ENCODE results near the gene TRIM49D2.
"Not testable (repeated sequence)": the region's sequence is repeated elsewhere in the genome, so short reads cannot be mapped to it uniquely, and the experiment has no call there.

Gene TRIM49D2

GRCh38 chr11:89923764-89924163, at the start of gene TRIM49D2:
TRIM49D2 (plus strand) TSS chr11:89924064; CDS start chr11:89926762, 2,698 bp downstream.
- not testable (repeated sequence) for DNase-seq (ENCODE audit: low read depth in 2 of 2)

DNA sequence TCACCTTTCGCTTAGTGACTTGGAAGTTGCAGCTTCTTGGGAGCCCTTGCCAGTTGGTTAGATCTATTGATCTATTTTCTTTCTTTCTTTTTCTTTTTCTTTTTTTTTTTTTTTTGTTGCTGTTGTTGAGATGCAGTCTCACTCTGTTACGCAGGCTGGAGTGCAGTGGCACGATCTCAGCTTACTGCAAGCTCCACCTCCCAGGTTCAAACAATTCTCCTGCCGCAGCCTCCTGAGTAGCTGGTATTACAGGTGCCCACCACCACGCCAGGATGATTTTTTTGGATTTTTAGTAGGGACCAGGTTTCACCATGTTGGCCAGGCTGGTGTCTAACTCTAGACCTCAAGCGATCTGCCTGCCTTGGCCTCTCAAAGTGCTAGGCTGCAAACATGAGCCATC, 46.4 kb upstream of the TRIM49D2 start:
- not testable (repeated sequence) for DNase-seq (ENCODE audit: low read depth in 2 of 2)

- DNase-seq (ENCODE audit: low read depth in 2 of 2), result not testable (repeated sequence)
Measured at GRCh38 chr11:89893245-89893644, 30.6 kb upstream of the TRIM49D2 start.

- not testable (repeated sequence) for DNase-seq (ENCODE audit: low read depth in 2 of 2)
Measured at GRCh38 chr11:89900809-89901208, 23.1 kb upstream of the TRIM49D2 start.

DNA sequence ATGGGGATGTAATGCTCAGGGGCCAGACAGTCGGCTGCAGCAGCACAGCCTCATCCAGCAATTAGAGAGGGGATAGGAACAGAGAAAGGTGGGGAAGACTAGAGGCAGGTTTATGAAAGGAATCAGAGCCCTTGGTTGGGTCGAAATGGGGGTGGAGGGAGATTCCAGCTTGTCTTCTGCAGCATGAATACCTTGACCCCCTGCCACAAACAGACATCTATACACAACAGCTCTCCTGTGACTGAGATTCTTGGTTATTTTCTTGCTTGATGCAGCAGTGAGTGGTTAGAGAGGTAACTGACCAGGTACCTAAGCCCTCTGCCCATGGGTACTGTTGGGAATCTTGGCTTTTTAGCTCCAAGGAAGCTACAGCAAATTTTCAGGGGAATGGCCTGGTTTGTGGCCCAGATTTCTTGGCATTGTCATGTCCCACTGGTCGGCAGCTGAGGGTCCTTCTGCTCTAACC, 1.6 kb upstream of the TRIM49D2 start, which contains the start of gene TRIM49D1:
Gene TRIM49D1 (minus strand): TSS at position 51 of the 466 bp plus-strand sequence. CDS start 4,535 bp downstream, outside the sequence.
- no peak for DNase-seq (ENCODE audit: low read depth in 2 of 2)

DNA sequence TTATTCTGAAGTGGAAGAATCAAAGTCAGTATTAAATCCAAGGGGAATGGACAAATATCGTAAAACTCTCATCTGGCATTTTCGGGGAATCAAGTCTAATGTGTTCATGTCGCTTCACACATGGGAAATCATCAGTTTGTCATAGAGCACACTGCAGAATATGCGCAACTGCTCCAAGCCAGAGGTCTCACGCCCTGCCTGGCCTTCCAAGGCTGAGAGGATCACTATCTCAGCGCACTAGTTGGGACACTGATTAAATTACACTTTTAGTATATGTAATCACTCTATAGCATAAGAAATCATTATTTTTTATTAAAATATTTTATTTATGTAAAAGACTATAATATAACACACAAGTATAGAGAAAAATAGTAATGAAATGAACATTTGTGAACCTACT, 37.0 kb downstream of the TRIM49D2 start:
- not testable (repeated sequence) for DNase-seq (ENCODE audit: low read depth in 2 of 2)

- not testable (repeated sequence) for DNase-seq (ENCODE audit: low read depth in 2 of 2)
Measured at GRCh38 chr11:89965737-89966136, 41.9 kb downstream of the TRIM49D2 start, which contains the start of gene TRIM64. TRIM64 (plus strand) TSS chr11:89966037; CDS start chr11:89968504, 2,467 bp downstream.

Measured in fibroblast of skin of left quadriceps (primary cell).